AML-193 (cell line): ENCODE results near the gene CAPN2.
"Not testable (repeated sequence)": the region's sequence is repeated elsewhere in the genome, so short reads cannot be mapped to it uniquely, and the experiment has no call there.

Experiments
- DNase-seq, 2 experiments: peaks; one replicate each; lab custom pipeline; 2025; lab: John Stamatoyannopoulos, UW

Gene CAPN2

GRCh38 chr1:223717123-223717522, 4.8 kb downstream of the CAPN2 start:
- DNase-seq = no peak

- peak; percentile 65 to 79 for DNase-seq
These were observed 5.5 kb downstream of the CAPN2 start for GRCh38 chr1:223717695-223718363.

- no peak for DNase-seq
These were observed 6.5 kb downstream of the CAPN2 start for GRCh38 chr1:223718850-223719249.

GRCh38 chr1:223720971-223721591, 8.7 kb downstream of the CAPN2 start:
- DNase-seq = no peak

- DNase-seq = no peak
These were observed 9.6 kb downstream of the CAPN2 start for GRCh38 chr1:223721658-223722607.

- DNase-seq = no peak
These were observed 11.1 kb downstream of the CAPN2 start for GRCh38 chr1:223723351-223723904.

- DNase-seq = no peak
These were observed 12.0 kb downstream of the CAPN2 start for GRCh38 chr1:223724376-223724775.

GRCh38 chr1:223725578-223725977, 13.2 kb downstream of the CAPN2 start:
- DNase-seq = no peak

- DNase-seq = no peak
These were observed 14.2 kb downstream of the CAPN2 start for GRCh38 chr1:223726380-223727001.

- no peak for DNase-seq
These were observed 15.2 kb downstream of the CAPN2 start for GRCh38 chr1:223727541-223727940.

- DNase-seq = no peak
These were observed 17.6 kb downstream of the CAPN2 start for GRCh38 chr1:223729906-223730305.

GRCh38 chr1:223730479-223731132, 18.3 kb downstream of the CAPN2 start:
- no peak for DNase-seq

- no peak for DNase-seq
These were observed 18.9 kb downstream of the CAPN2 start for GRCh38 chr1:223731133-223731770.

- no peak for DNase-seq
These were observed 20.9 kb downstream of the CAPN2 start for GRCh38 chr1:223732993-223733798.

GRCh38 chr1:223733898-223734852, 21.8 kb downstream of the CAPN2 start:
- no peak for DNase-seq

GRCh38 chr1:223736638-223737037, 24.3 kb downstream of the CAPN2 start:
- DNase-seq = not testable (repeated sequence)

- no peak for DNase-seq
These were observed 25.0 kb downstream of the CAPN2 start for GRCh38 chr1:223737342-223737741.

- DNase-seq = no peak
These were observed 26.4 kb downstream of the CAPN2 start for GRCh38 chr1:223738465-223739365.
